GM21786 (cell line): Measurements from ENCODE around the gene GRID1.

Experiments
- ATAC-seq: cut with Tn5 transposase; IDR thresholded peaks from one replicate; pipeline ENCODE4 v1.9.1; 2021; ENCODE audit not compliant: unreplicated experiment

Gene GRID1

GRCh38 chr10:86295351-86295750, 71.2 kb downstream of the GRID1 start:
- no peak for ATAC-seq

GRCh38 chr10:86294346-86295265, 72.0 kb downstream of the GRID1 start:
- no peak for ATAC-seq

- ATAC-seq, result no peak
Measured at GRCh38 chr10:86293396-86293791, 73.2 kb downstream of the GRID1 start.

GRCh38 chr10:86292462-86293395, 73.9 kb downstream of the GRID1 start:
- no peak for ATAC-seq

- ATAC-seq, result no peak
Measured at GRCh38 chr10:86291616-86292340, 74.8 kb downstream of the GRID1 start.

GRCh38 chr10:86290933-86291615, 75.5 kb downstream of the GRID1 start:
- ATAC-seq, result no peak

- ATAC-seq, result no peak
Measured at GRCh38 chr10:86289577-86289868, 77.1 kb downstream of the GRID1 start.

- ATAC-seq, result no peak
Measured at GRCh38 chr10:86288695-86289576, 77.7 kb downstream of the GRID1 start.

- ATAC-seq, result no peak
Measured at GRCh38 chr10:86287966-86288579, 78.5 kb downstream of the GRID1 start.

- no peak for ATAC-seq
Measured at GRCh38 chr10:86287110-86287793, 79.3 kb downstream of the GRID1 start.

- ATAC-seq, result no peak
Measured at GRCh38 chr10:86286236-86287109, 80.1 kb downstream of the GRID1 start.

- no peak for ATAC-seq
Measured at GRCh38 chr10:86285136-86285790, 81.3 kb downstream of the GRID1 start.

- ATAC-seq, result no peak
Measured at GRCh38 chr10:86284355-86285105, 82.1 kb downstream of the GRID1 start.

GRCh38 chr10:86283466-86284287, 82.9 kb downstream of the GRID1 start:
- ATAC-seq, result no peak

- ATAC-seq, result no peak
Measured at GRCh38 chr10:86282664-86283465, 83.7 kb downstream of the GRID1 start.
